ENCODE measurements around the gene TEX2.
"Not testable (repeated sequence)": the region's sequence is repeated elsewhere in the genome, so short reads cannot be mapped to it uniquely, and the experiment has no call there.

The TEX2 gene

GRCh38 chr17:64213995-64214811 is 48.9 kb downstream of the TEX2 start:
- DNase-seq (ENCODE audit: low read depth in 2 of 2), result no peak

- DNase-seq (ENCODE audit: low read depth in 2 of 2), result peak; percentile 57 to 66
These were observed 50.9 kb downstream of the TEX2 start for GRCh38 chr17:64212122-64212521.

- DNase-seq (ENCODE audit: low read depth in 2 of 2), result no peak
These were observed 53.1 kb downstream of the TEX2 start for GRCh38 chr17:64209983-64210382.

- DNase-seq (ENCODE audit: low read depth in 2 of 2), result no peak
These were observed 53.6 kb downstream of the TEX2 start for GRCh38 chr17:64209356-64209941.

- not testable (repeated sequence) for DNase-seq (ENCODE audit: low read depth in 2 of 2)
These were observed 54.4 kb downstream of the TEX2 start for GRCh38 chr17:64208656-64209055.

GRCh38 chr17:64205804-64206203 is 57.3 kb downstream of the TEX2 start:
- no peak for DNase-seq (ENCODE audit: low read depth in 2 of 2)

- DNase-seq (ENCODE audit: low read depth in 2 of 2), result no peak
These were observed 59.4 kb downstream of the TEX2 start for GRCh38 chr17:64203630-64204029.

- no peak for DNase-seq (ENCODE audit: low read depth in 2 of 2)
These were observed 60.2 kb downstream of the TEX2 start for GRCh38 chr17:64202683-64203344.

- DNase-seq (ENCODE audit: low read depth in 2 of 2), result no peak
These were observed 62.7 kb downstream of the TEX2 start for GRCh38 chr17:64200080-64201032.

- no peak for DNase-seq (ENCODE audit: low read depth in 2 of 2)
These were observed 64.5 kb downstream of the TEX2 start for GRCh38 chr17:64198331-64199090.

- peak; percentile 49 to 50 for DNase-seq (ENCODE audit: low read depth in 2 of 2)
These were observed 66.5 kb downstream of the TEX2 start for GRCh38 chr17:64196601-64197000.

GRCh38 chr17:64193561-64193960 is 69.5 kb downstream of the TEX2 start:
- DNase-seq (ENCODE audit: low read depth in 2 of 2), result no peak

- no peak for DNase-seq (ENCODE audit: low read depth in 2 of 2)
These were observed 70.5 kb downstream of the TEX2 start for GRCh38 chr17:64192589-64192988.

- no peak for DNase-seq (ENCODE audit: low read depth in 2 of 2)
These were observed 72.6 kb downstream of the TEX2 start for GRCh38 chr17:64190472-64190871.

- no peak for DNase-seq (ENCODE audit: low read depth in 2 of 2)
These were observed 75.0 kb downstream of the TEX2 start for GRCh38 chr17:64188088-64188487.

- DNase-seq (ENCODE audit: low read depth in 2 of 2), result no peak
These were observed 75.8 kb downstream of the TEX2 start for GRCh38 chr17:64187093-64187895.

GRCh38 chr17:64186171-64187092 is 76.6 kb downstream of the TEX2 start:
- no peak for DNase-seq (ENCODE audit: low read depth in 2 of 2)

- DNase-seq (ENCODE audit: low read depth in 2 of 2), result not testable (repeated sequence)
These were observed 77.5 kb downstream of the TEX2 start for GRCh38 chr17:64185557-64185956.

GRCh38 chr17:64185101-64185500 is 78.0 kb downstream of the TEX2 start:
- DNase-seq (ENCODE audit: low read depth in 2 of 2), result no peak
